ENCODE results near the gene LETM1. TPM values are rescaled to one million over a fixed set of nuclear protein-coding genes. Genes with fewer than 3 reads are reported as not detected.
"Not testable (repeated sequence)": the region's sequence is repeated elsewhere in the genome, so short reads cannot be mapped to it uniquely, and the experiment has no call there.

The LETM1 gene
- total and polyA plus RNA-seq, 4 donors, result 6.8 to 25.6 (median 18.9) TPM

DNA sequence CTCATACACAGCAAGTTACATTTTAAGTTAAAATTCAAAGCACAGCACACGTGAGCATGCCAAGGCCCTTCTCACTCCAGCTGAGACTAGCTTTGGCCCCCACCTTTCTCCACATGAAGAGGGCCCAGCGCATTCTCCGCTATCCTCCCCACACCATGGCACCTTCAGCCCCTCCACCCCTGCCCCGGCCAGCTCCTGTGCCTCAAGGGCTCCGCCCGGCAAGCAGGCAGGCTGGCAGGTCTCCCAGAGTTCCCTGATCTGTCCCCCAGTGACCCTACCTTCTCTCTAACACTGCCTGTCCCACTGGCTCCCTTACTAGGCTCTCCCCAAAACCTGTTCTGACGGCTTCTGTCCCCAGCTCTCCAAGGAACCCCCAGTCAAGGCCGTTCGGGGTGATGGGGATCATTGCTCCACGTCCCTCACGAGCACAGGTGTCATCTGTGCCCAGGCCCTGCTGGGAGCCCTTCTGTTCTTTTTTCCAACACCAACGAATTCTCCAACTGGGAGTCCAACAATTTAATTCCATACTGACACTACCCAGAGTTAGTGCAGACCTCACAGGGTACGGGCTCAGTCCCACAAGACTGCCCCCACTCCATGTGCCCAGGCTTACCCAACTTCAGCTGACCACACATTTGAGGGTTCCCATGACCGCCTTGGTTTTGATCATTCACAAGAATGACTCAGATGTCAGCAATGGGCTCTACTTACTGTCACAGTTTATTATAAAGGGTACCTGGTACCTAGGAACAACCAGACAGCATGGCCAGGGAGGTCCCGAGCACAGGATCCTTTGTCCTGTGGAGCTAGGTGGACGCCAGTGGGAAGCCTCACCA, 4.2 kb downstream of the LETM1 start:
- H3K4me1 ChIP-seq (ENCODE audit: control insufficient read depth in 1 of 2, insufficient read depth in 2 of 2, low read length in 2 of 2), result no peaks in the 10 kb centered on the region
- no peaks in the 10 kb centered on the region for H3K36me3 ChIP-seq (ENCODE audit: control insufficient read depth in 1 of 2, insufficient read depth in 2 of 2, low read length in 1 of 2)
- no peak overlapping the region for H3K4me3 ChIP-seq (ENCODE audit: low read length in 2 of 2)
- intact Hi-C loops (cut with DNase I), result loop anchor here in 1 of 2 donors (10.0 kb wide), 1 partner anchor 153 kb away; the partner anchor contains the start of gene NELFA
- no peak for ATAC-seq (ENCODE audit: low FRiP score)
- H3K9me3 ChIP-seq (ENCODE audit: control insufficient read depth, low read length), result no peaks in the 10 kb centered on the region
- DNase-seq, result no peak
- no peaks in the 10 kb centered on the region for H3K27me3 ChIP-seq (ENCODE audit: control insufficient read depth in 1 of 2, insufficient read depth in 2 of 2, low read length in 1 of 2)
- H3K27ac ChIP-seq (ENCODE audit: low read depth in 1 of 2, low read length in 2 of 2), result no peak overlapping the region
- WGBS, 2 donors, result 77 to 78% methylated on average over 16 of the region's 16 CpGs

DNA sequence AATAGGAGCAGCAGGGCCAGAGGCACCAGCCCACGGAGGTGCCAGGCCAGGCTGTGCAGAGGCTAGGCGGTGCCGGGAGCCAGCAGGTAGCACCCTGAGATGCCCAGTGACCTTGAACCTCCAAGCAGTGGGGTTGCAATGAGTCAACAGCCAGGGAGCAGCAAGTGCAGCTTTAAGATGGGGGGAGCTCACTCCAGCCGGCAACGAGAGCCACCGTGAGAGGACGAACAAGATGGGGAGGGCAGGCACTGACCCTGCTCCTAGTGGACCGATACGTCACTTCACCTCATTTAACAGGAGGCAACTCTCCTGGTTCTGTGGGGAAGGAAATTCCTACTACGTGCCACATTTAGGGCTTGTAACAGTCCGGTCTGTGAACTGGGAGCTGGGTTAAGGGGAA, 4.8 kb downstream of the LETM1 start:
- no peaks in the 10 kb centered on the region for H3K9me3 ChIP-seq (ENCODE audit: control insufficient read depth, low read length)
- H3K36me3 ChIP-seq (ENCODE audit: control insufficient read depth in 1 of 2, insufficient read depth in 2 of 2, low read length in 1 of 2), result no peaks in the 10 kb centered on the region
- H3K27ac ChIP-seq (ENCODE audit: low read depth in 1 of 2, low read length in 2 of 2), result no peak overlapping the region
- no peak overlapping the region for H3K4me3 ChIP-seq (ENCODE audit: low read length in 2 of 2)
- no peak for DNase-seq
- intact Hi-C loops (cut with DNase I), result loop anchor here in 1 of 2 donors (10.0 kb wide), 1 partner anchor 154 kb away; the partner anchor contains the start of gene NELFA
- ATAC-seq (ENCODE audit: low FRiP score), result no peak
- H3K4me1 ChIP-seq (ENCODE audit: control insufficient read depth in 1 of 2, insufficient read depth in 2 of 2, low read length in 2 of 2), result no peaks in the 10 kb centered on the region
- WGBS, 2 donors, result 74 to 79% methylated on average over 11 of the region's 11 CpGs
- H3K27me3 ChIP-seq (ENCODE audit: control insufficient read depth in 1 of 2, insufficient read depth in 2 of 2, low read length in 1 of 2), result no peaks in the 10 kb centered on the region

DNA sequence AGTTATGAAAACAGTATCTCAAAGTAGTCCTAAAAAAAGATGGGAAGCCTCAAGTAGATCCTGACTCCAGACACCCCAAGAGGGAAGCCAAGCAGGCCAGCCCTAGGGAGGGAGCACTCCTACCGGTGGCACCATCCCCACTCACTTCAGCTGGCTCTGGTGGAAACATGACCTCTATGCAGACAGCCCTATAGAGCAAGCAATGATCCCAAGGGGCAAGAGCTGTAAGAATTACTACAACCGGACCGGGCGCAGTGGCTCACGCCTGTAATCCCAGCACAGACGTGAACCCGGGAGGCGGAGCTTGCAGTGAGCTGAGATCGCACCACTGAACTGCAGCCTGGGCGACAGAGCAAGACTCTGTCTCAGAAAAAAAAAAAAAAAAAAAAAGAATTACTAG, 5.7 kb downstream of the LETM1 start:
- Histone ChIP-seq H3K27ac (ENCODE audit: low read depth in 1 of 2, low read length in 2 of 2) (no peak overlapping the region), H3K36me3 (ENCODE audit: control insufficient read depth in 1 of 2, insufficient read depth in 2 of 2, low read length in 1 of 2) (no peaks in the 10 kb centered on the region), H3K9me3 (ENCODE audit: control insufficient read depth, low read length) (no peaks in the 10 kb centered on the region), H3K4me3 (ENCODE audit: low read length in 2 of 2) (no peak overlapping the region), H3K27me3 (ENCODE audit: control insufficient read depth in 1 of 2, insufficient read depth in 2 of 2, low read length in 1 of 2) (no peaks in the 10 kb centered on the region), H3K4me1 (ENCODE audit: control insufficient read depth in 1 of 2, insufficient read depth in 2 of 2, low read length in 2 of 2) (no peaks in the 10 kb centered on the region)
- intact Hi-C loops (cut with DNase I), result loop anchor here in 1 of 2 donors (10.0 kb wide), 1 partner anchor 155 kb away; the partner anchor contains the start of gene NELFA
- 85 to 87% methylated on average over 10 of the region's 10 CpGs for WGBS, 2 donors
- no peak for ATAC-seq (ENCODE audit: low FRiP score)
- DNase-seq, result peak in 1 of 2 donors; percentile 45

DNA sequence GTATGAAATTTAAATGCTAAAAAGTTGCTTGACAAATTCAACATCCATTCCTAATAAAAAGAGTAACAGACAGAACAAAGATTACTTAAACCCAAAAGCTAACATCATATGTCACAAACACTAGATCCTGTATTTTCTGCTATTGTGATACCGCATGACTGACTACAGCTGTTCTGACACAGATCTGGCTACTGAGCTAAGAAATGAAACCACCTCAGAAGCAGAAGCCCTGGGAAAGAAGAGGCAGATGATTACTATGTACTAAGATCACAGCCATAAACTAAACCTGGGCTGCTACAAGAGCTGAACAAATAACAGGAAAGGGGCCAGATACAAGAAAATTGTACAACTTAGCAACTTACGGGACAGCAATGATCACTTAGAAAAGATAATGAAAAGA, 9.4 kb downstream of the LETM1 start:
- no peak for DNase-seq
- no peaks in the 10 kb centered on the region for H3K9me3 ChIP-seq (ENCODE audit: control insufficient read depth, low read length)
- no peak overlapping the region for H3K27ac ChIP-seq (ENCODE audit: low read depth in 1 of 2, low read length in 2 of 2)
- no peaks in the 10 kb centered on the region for H3K27me3 ChIP-seq (ENCODE audit: control insufficient read depth in 1 of 2, insufficient read depth in 2 of 2, low read length in 1 of 2)
- H3K36me3 ChIP-seq (ENCODE audit: control insufficient read depth in 1 of 2, insufficient read depth in 2 of 2, low read length in 1 of 2), result peaks cover 0 to 2% of the 10 kb centered on the region in 2 donors
- no peaks in the 10 kb centered on the region for H3K4me1 ChIP-seq (ENCODE audit: control insufficient read depth in 1 of 2, insufficient read depth in 2 of 2, low read length in 2 of 2)
- H3K4me3 ChIP-seq (ENCODE audit: low read length in 2 of 2), result no peak overlapping the region
- ATAC-seq (ENCODE audit: low FRiP score), result no peak
- intact Hi-C loops (cut with DNase I), result no loop called here
- WGBS, 2 donors, result 90 to 95% methylated on average over 2 of the region's 2 CpGs

DNA sequence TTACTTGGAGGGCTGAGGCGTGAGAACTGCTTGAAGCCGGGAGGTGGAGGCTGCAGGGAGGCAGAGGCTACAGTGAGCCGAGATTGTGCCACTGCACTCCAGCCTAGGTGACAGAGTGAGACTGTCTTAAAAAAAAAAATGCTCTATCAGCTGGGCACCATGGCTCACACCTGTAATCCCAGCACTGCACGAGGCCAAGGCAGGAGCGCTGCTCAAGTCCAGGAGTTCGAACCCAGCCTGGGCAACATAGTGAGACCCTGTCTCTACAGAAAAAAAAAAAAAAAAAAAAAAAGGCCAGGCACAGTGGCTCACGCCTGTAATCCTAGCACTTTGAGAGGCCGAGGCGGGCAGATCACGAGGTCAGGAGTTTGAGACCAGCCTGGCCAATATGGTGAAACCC, 11.3 kb downstream of the LETM1 start:
- ATAC-seq (ENCODE audit: low FRiP score); intact Hi-C loops (cut with DNase I); H3K4me3 ChIP-seq (ENCODE audit: low read length in 2 of 2); H3K36me3 ChIP-seq (ENCODE audit: control insufficient read depth in 1 of 2, insufficient read depth in 2 of 2, low read length in 1 of 2); H3K9me3 ChIP-seq (ENCODE audit: control insufficient read depth, low read length); DNase-seq; H3K27ac ChIP-seq (ENCODE audit: low read depth in 1 of 2, low read length in 2 of 2); H3K4me1 ChIP-seq (ENCODE audit: control insufficient read depth in 1 of 2, insufficient read depth in 2 of 2, low read length in 2 of 2); H3K27me3 ChIP-seq (ENCODE audit: control insufficient read depth in 1 of 2, insufficient read depth in 2 of 2, low read length in 1 of 2): not testable (repeated sequence)
- WGBS, 2 donors, result 93% methylated on average over 8 to 10 of the region's 10 CpGs

DNA sequence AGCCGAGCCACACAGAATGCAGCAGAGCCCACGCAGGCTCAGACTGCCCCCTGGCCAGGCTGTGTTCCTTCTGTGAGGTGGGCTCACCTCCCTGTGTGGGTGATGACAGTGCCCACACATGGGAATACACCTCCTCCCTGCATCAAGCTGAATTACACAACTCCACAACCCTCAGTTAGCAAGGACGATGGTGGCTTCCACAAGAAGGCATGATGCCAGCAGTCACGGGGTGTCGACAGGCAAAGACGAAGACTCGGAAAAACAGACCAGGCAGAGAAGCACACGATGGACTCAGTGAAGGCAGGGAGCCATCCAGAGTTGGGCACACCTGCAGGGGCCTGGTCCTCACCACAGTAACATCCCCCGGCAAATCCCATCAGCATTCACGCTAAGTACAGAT, 12.1 kb downstream of the LETM1 start:
- WGBS, 2 donors, result 51 to 53% methylated on average over 10 of the region's 10 CpGs
- H3K36me3 ChIP-seq (ENCODE audit: control insufficient read depth in 1 of 2, insufficient read depth in 2 of 2, low read length in 1 of 2), result peaks cover 0 to 7% of the 10 kb centered on the region in 2 donors
- intact Hi-C loops (cut with DNase I), result no loop called here
- ATAC-seq (ENCODE audit: low FRiP score), result no peak
- H3K27ac ChIP-seq (ENCODE audit: low read depth in 1 of 2, low read length in 2 of 2), result no peak overlapping the region
- no peaks in the 10 kb centered on the region for H3K27me3 ChIP-seq (ENCODE audit: control insufficient read depth in 1 of 2, insufficient read depth in 2 of 2, low read length in 1 of 2)
- no peaks in the 10 kb centered on the region for H3K4me1 ChIP-seq (ENCODE audit: control insufficient read depth in 1 of 2, insufficient read depth in 2 of 2, low read length in 2 of 2)
- no peaks in the 10 kb centered on the region for H3K9me3 ChIP-seq (ENCODE audit: control insufficient read depth, low read length)
- DNase-seq, result no peak
- no peak overlapping the region for H3K4me3 ChIP-seq (ENCODE audit: low read length in 2 of 2)

DNA sequence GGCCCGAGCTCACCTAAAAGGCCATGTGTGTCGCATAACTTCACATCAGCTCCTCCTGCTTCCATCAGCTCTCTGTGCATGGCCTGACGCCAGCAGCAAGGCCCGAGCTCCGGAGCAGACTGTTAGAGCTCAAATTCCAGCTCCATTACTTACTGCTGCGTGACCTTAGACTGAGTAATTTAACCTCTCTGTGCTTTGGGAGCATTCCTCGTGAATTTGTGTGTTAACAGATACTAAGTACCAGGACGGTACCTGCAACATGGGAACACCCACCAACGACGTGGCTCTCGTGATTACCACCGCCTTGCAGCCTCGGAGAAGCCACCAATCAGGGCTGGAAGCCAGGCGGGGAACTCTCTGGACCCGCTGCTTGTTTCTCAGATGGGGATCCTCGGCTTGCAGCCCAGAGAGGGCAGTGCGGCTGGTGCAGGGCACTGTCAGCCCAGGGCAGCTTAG, 12.9 kb downstream of the LETM1 start:
- WGBS, 2 donors, result 78 to 80% methylated on average over 17 of the region's 17 CpGs
- Histone ChIP-seq H3K27me3 (ENCODE audit: control insufficient read depth in 1 of 2, insufficient read depth in 2 of 2, low read length in 1 of 2) (no peaks in the 10 kb centered on the region), H3K9me3 (ENCODE audit: control insufficient read depth, low read length) (no peaks in the 10 kb centered on the region), H3K36me3 (ENCODE audit: control insufficient read depth in 1 of 2, insufficient read depth in 2 of 2, low read length in 1 of 2) (peaks cover 0 to 7% of the 10 kb centered on the region in 2 donors), H3K4me1 (ENCODE audit: control insufficient read depth in 1 of 2, insufficient read depth in 2 of 2, low read length in 2 of 2) (no peaks in the 10 kb centered on the region), H3K4me3 (ENCODE audit: low read length in 2 of 2) (no peak overlapping the region), H3K27ac (ENCODE audit: low read depth in 1 of 2, low read length in 2 of 2) (no peak overlapping the region)
- no peak for DNase-seq
- no peak for ATAC-seq (ENCODE audit: low FRiP score)
- intact Hi-C loops (cut with DNase I), result no loop called here

DNA sequence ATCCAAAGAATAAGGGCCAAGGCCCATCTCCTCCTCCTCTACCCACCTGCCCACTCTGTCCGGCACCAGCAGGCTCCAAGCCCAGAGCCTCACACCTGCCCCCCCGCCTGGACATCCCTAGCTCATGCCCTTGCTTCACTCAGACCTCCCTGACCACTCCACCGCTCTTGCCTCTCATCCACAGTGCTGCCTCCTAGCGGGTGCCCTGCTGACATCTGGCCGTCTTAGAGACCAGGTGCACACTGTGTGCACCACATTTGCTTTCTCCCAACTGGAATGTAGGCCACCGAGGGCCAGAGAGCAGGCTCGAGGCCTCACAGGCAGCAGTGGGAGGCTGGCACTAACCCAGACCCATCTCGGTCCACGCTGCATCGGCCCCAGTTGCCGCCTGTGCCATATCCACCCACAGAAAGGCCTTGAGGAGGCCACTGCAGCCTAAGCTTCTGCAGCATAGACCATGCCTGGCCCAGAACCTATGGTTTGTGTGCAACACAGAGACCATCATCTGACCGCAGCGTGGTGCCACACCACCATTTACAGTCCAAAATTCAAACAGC, 13.5 kb downstream of the LETM1 start:
- 83 to 84% methylated on average over 13 of the region's 13 CpGs for WGBS, 2 donors
- Histone ChIP-seq H3K4me1 (ENCODE audit: control insufficient read depth in 1 of 2, insufficient read depth in 2 of 2, low read length in 2 of 2) (no peaks in the 10 kb centered on the region), H3K27ac (ENCODE audit: low read depth in 1 of 2, low read length in 2 of 2) (no peak overlapping the region), H3K9me3 (ENCODE audit: control insufficient read depth, low read length) (no peaks in the 10 kb centered on the region), H3K4me3 (ENCODE audit: low read length in 2 of 2) (no peak overlapping the region), H3K27me3 (ENCODE audit: control insufficient read depth in 1 of 2, insufficient read depth in 2 of 2, low read length in 1 of 2) (no peaks in the 10 kb centered on the region), H3K36me3 (ENCODE audit: control insufficient read depth in 1 of 2, insufficient read depth in 2 of 2, low read length in 1 of 2) (peaks cover 0 to 7% of the 10 kb centered on the region in 2 donors)
- no peak for DNase-seq
- intact Hi-C loops (cut with DNase I), result no loop called here
- no peak for ATAC-seq (ENCODE audit: low FRiP score)

DNA sequence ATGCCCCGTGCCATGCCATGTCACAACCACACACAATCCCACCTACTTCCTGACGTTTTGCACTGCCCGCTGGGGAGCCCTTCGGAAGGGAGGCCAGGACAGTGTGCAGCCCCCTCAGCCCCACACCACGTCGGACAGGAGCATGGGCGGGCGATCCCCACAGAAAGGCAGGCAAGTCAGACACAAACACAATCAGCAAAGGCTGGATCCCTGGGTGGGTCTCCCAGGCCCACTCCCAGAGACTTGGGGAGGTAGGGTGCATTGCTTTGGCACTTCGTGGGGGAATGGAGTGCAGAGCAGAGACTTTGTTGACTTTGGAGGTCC, 14.1 kb downstream of the LETM1 start:
- Histone ChIP-seq H3K27me3 (ENCODE audit: control insufficient read depth in 1 of 2, insufficient read depth in 2 of 2, low read length in 1 of 2) (no peaks in the 10 kb centered on the region), H3K9me3 (ENCODE audit: control insufficient read depth, low read length) (no peaks in the 10 kb centered on the region), H3K27ac (ENCODE audit: low read depth in 1 of 2, low read length in 2 of 2) (no peak overlapping the region), H3K4me1 (ENCODE audit: control insufficient read depth in 1 of 2, insufficient read depth in 2 of 2, low read length in 2 of 2) (no peaks in the 10 kb centered on the region), H3K36me3 (ENCODE audit: control insufficient read depth in 1 of 2, insufficient read depth in 2 of 2, low read length in 1 of 2) (peaks cover 0 to 7% of the 10 kb centered on the region in 2 donors), H3K4me3 (ENCODE audit: low read length in 2 of 2) (no peak overlapping the region)
- ATAC-seq (ENCODE audit: low FRiP score), result no peak
- WGBS, 2 donors, result 62 to 74% methylated on average over 9 of the region's 9 CpGs
- intact Hi-C loops (cut with DNase I), result no loop called here
- DNase-seq, result no peak
